Stomach smooth muscle (tissue), 2 donors: ENCODE results near the gene DSN1.
"Not testable (repeated sequence)": the region's sequence is repeated elsewhere in the genome, so short reads cannot be mapped to it uniquely, and the experiment has no call there.

Experiments
- H3K27ac ChIP-seq: one replicate; pipeline ENCODE4 v1.7.0; 2013; ENCODE audit warnings: mild to moderate bottlenecking, low read length, inconsistent platforms
- H3K27me3 ChIP-seq, 2 donors: one replicate each; pipeline ENCODE4 v1.7.0; 2013; ENCODE audit warnings: low read length in 2 of 2; ENCODE audit not compliant: insufficient read depth in 2 of 2, control insufficient read depth in 1 of 2
- H3K36me3 ChIP-seq, 2 donors: one replicate each; pipeline ENCODE4 v1.7.0; 2013; ENCODE audit warnings: low read length in 2 of 2; ENCODE audit not compliant: control insufficient read depth in 2 of 2, insufficient read depth in 2 of 2
- H3K4me1 ChIP-seq: one replicate; pipeline ENCODE4 v1.7.0; 2013; ENCODE audit warnings: low read length; ENCODE audit not compliant: control insufficient read depth, insufficient read depth
- H3K4me3 ChIP-seq, 2 donors: one replicate each; pipeline ENCODE4 v1.7.0; 2013; ENCODE audit warnings: low read length in 2 of 2
- H3K9ac ChIP-seq, 2 donors: one replicate each; pipeline ENCODE4 v1.7.0; 2013; ENCODE audit warnings: low read length in 2 of 2, mild to moderate bottlenecking in 1 of 2
- H3K9me3 ChIP-seq, 2 donors: one replicate each; pipeline ENCODE4 v1.7.0; 2013; ENCODE audit warnings: low read length in 2 of 2; ENCODE audit not compliant: control insufficient read depth in 2 of 2
- donor health status: healthy.
- donor health status: Pancreatic carcinoma.

Gene DSN1

DNA sequence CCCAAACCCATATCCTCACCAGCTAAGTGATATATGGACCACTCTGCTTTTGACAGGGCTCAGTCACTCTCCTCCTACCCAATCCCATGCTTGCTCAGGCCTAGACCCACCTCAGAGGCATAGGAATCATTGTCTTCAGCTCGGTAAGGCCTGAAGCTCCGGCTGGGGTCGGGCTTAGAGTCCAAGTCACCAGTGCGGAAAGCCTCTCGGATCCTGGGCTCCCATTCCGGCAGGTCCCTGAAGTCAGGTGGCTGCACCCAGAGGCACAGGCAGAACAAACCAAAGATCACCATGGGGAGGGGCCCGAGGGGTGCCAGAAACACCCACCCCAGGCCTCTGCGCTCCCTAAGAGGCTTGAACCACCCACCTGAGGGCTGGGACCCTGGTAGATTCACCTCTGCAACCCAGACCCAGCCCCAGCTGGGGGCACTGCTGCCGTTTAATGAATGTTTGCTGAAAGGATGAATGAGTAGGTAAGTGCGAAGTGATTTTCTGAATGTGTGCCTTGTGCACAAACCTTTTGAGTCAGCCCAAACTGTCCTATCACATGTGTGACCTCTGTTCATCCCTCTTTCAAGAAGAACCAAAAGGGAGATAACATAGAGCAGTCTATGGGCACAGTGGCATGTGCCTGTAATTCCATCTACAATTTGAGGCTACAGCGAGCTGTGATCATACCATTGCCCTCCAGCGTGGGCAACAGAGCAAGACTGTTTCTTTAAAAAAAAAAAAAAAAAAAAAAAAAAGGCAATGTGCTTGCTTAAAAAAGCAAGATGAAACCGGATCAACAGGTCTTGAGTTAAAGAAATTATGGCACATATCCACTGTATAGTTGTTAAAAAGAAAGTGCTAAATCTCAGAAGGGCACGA is 39.3 kb upstream of the DSN1 start:
- Histone ChIP-seq H3K4me1 (no peaks in the 10 kb centered on the region), H3K9me3 (no peaks in the 10 kb centered on the region), H3K9ac (no peak overlapping the region), H3K27ac (no peak overlapping the region), H3K27me3 (no peaks in the 10 kb centered on the region), H3K4me3 (no peak overlapping the region), H3K36me3 (peaks cover 62 to 63% of the 10 kb centered on the region in 2 donors)

DNA sequence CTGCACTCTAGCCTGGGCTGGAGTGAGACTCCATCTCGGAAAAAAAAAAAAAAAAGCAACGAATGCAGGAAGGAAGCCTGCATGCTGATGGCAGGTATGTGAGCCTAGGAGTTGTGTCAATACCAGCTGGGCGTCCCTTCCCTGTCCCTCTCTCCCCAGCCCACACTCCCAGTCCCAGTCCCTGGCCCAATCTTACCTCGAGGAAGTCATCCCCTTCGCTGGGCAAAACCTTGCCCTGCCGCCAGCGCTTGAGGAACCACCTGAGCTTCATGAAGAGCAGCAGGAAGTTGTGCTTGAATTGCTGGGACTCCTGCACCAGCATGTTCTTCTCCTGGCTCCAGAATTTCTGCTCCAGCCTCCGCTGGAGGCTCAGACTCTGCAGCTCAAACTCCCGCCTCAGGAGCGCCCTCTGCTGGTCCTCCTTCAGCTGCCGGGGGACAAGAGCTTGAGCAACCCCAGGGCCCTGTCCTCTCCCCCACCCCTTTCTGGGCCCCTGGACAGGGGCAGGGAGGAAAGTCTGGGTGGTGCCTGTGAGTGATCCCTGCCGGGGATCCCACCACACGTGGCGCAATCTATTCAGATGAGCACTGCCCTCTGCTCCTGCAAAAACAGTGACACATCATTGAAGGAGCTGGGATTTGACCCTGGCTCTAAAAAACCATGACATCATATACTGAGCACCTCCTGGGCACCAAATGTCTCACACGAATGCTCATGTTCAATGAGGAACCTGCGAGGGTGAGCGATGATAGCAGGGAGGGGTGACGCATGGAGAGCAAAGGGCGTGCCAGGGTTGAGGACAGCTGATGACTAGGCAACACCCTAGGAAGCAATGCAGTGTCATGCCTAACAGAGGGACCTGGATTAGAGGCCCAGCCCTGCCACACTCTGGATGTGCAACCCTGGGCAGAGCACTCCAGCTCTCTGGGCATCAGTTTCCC is 35.0 kb upstream of the DSN1 start:
- Histone ChIP-seq H3K9me3 (no peaks in the 10 kb centered on the region), H3K36me3 (peaks cover 66 to 68% of the 10 kb centered on the region in 2 donors), H3K27me3 (no peaks in the 10 kb centered on the region), H3K4me1 (no peaks in the 10 kb centered on the region), H3K27ac (no peak overlapping the region), H3K9ac (no peak overlapping the region), H3K4me3 (no peak overlapping the region)

DNA sequence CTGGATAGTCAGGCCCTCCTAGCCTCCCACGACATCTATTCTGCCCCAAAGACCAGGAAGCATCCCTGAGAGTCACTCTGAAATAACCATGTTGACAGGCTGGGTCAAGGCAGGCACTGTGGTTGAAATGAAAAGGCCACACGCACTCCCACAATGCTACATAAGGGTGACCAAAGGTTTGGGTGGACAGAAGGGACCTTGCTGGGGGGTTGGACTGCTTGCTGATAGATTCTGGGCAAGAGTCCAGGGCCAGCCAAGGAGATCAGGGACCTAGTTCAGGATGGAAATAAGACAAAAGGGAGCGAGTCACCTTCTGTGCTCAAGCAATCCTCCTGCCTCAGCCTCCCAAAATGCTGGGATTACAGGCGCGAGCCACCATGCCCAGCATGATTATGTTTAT is 32.5 kb upstream of the DSN1 start:
- H3K36me3 ChIP-seq, result peaks cover 70 to 73% of the 10 kb centered on the region in 2 donors
- H3K4me3 ChIP-seq, result no peak overlapping the region
- H3K27ac ChIP-seq, result no peak overlapping the region

DNA sequence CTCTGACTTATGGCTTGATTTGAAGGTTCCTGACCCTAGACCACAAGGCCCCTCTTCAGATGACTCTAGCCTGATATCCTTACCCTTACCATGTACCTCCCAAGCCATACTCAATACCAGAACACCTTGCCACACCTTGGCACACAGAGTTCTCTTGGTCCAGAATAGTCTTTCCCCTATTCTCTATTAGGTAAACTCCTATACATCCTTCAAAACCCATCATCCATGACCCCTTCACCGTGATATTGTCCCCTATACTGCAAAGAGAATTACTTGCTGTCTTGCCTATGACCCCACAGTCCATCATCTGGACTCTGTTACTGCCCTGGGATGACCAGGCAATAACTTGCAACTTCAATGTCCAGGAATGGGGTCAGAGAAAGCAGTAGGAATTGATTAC is 31.8 kb upstream of the DSN1 start:
- Histone ChIP-seq H3K4me1 (no peaks in the 10 kb centered on the region), H3K36me3 (peaks cover 71 to 75% of the 10 kb centered on the region in 2 donors), H3K4me3 (no peak overlapping the region), H3K9ac (no peak overlapping the region), H3K27ac (no peak overlapping the region), H3K27me3 (no peaks in the 10 kb centered on the region), H3K9me3 (no peaks in the 10 kb centered on the region)

More for the DNA sequence above, 32.5 kb upstream of the DSN1 start:
- Histone ChIP-seq H3K9me3 (no peaks in the 10 kb centered on the region), H3K4me1 (no peaks in the 10 kb centered on the region), H3K9ac (no peak overlapping the region), H3K27me3 (no peaks in the 10 kb centered on the region)

- no peak overlapping the region for H3K4me3 ChIP-seq
- no peaks in the 10 kb centered on the region for H3K9me3 ChIP-seq
- H3K27ac ChIP-seq, result no peak overlapping the region
- H3K4me1 ChIP-seq, result no peaks in the 10 kb centered on the region
- no peak overlapping the region for H3K9ac ChIP-seq
- H3K27me3 ChIP-seq, result no peaks in the 10 kb centered on the region
- peaks cover 74 to 77% of the 10 kb centered on the region in 2 donors for H3K36me3 ChIP-seq
Measured at GRCh38 chr20:36804425-36804824, 30.9 kb upstream of the DSN1 start.

DNA sequence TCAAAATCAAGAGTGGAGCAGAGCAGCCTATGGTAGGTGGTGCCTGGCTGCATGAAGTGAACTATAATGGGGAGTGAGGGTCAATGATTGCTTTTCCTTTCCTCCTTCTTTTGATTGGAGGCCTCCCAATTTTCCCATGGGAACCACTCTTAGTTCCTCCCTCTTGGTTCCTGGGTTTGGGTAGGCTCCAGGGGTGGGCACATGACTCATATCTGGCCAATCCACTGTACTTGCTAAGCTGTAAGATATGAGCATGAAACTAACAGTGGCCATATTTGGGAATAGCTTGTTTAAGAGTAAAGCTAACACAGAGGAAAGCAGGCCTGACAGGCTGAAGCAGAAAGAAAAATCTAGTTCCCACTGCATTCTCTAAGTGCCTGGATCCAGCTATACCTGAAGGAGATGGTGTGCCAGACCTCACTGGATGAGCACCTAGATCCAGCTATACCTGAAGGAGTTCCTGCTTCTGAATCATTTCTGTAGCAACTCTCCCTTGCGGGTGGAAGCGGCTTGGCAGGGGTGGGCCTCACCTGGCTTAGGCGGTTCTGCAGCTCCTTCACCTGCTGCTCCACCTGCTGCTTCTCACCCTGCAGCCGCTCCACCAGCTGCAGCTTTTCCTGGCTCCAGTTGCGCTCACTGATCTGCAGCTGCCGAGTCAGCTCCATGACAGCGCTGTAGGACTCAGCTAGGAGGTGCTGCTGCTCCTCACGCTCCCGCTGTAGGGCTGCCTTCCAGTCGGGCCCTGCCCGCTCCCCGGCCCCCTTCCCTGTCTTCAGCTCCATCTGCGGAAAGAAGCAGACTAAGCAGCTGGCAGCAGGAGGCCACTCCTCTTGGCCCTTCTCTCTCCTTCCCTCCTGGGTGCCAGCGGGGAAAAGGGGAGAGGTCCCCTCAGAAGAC is 29.0 kb upstream of the DSN1 start:
- Histone ChIP-seq H3K27me3 (no peaks in the 10 kb centered on the region), H3K36me3 (peaks cover 73 to 77% of the 10 kb centered on the region in 2 donors), H3K9ac (no peak overlapping the region), H3K9me3 (no peaks in the 10 kb centered on the region), H3K27ac (no peak overlapping the region), H3K4me3 (no peak overlapping the region), H3K4me1 (no peaks in the 10 kb centered on the region)

DNA sequence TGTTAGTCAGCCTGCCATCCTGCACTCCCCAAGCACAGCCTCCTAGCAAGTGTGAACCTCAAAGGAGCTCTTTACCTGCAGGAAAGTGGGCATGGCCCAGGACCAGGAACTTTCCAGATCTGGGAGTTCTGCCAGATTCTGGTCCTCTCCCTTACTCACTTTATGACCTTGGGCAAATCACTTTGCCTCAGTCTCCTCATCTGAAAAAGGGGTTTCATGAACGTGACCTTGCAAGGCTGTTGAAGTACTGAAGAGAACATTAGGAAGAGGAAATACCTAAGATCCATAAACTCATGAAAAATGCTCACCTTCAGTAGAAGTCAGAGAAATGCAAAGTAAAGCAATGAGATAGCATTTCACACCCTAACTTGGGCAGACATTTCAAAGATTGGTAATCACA is 26.8 kb upstream of the DSN1 start:
- H3K4me1 ChIP-seq, result no peaks in the 10 kb centered on the region
- H3K36me3 ChIP-seq, result peaks cover 77 to 81% of the 10 kb centered on the region in 2 donors
- no peaks in the 10 kb centered on the region for H3K9me3 ChIP-seq
- H3K9ac ChIP-seq, result no peak overlapping the region
- no peak overlapping the region for H3K4me3 ChIP-seq
- H3K27me3 ChIP-seq, result no peaks in the 10 kb centered on the region
- no peak overlapping the region for H3K27ac ChIP-seq

GRCh38 chr20:36799313-36799712 is 25.8 kb upstream of the DSN1 start:
- not testable (repeated sequence) for H3K27ac ChIP-seq, H3K4me3 ChIP-seq, H3K4me1 ChIP-seq, H3K27me3 ChIP-seq, H3K9me3 ChIP-seq, H3K9ac ChIP-seq
- H3K36me3 ChIP-seq, result peaks cover 69 to 77% of the 10 kb centered on the region in 2 donors

- H3K4me1 ChIP-seq, result no peaks in the 10 kb centered on the region
- no peak overlapping the region for H3K4me3 ChIP-seq
- H3K9ac ChIP-seq, result no peak overlapping the region
- H3K9me3 ChIP-seq, result no peaks in the 10 kb centered on the region
- peaks cover 64 to 75% of the 10 kb centered on the region in 2 donors for H3K36me3 ChIP-seq
- no peak overlapping the region for H3K27ac ChIP-seq
- no peaks in the 10 kb centered on the region for H3K27me3 ChIP-seq
Measured at GRCh38 chr20:36796875-36797274, 23.3 kb upstream of the DSN1 start.

DNA sequence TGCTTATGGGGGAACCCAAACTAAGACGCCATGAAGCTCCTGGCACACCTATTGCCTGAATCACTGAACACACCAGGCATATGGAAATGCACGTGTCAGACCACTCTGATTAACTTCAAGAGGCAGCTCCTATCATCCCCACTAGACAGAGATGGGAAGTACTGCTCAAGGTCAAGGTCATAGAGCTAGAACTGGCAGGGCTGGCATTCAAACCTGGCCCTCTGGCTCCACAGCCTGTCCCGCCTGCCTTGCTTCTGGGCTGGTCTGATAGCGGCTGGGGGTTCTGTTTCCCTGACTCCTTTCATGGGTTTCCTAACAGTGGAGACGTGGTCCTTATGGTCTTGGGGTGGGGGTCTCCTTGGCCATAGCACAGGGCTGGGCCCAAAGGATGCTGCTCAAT is 22.6 kb upstream of the DSN1 start:
- Histone ChIP-seq H3K36me3 (peaks cover 68 to 81% of the 10 kb centered on the region in 2 donors), H3K9me3 (no peaks in the 10 kb centered on the region), H3K27me3 (no peaks in the 10 kb centered on the region), H3K9ac (no peak overlapping the region), H3K27ac (no peak overlapping the region), H3K4me1 (no peaks in the 10 kb centered on the region), H3K4me3 (no peak overlapping the region)
